ENCODE measurements around the gene GSTM2.

- TF ChIP-seq CTCF (conservative IDR thresholded peaks at IDR 0.05) (no peak), EZH2 (IDR thresholded peaks at IDR 0.05; ENCODE audit: low read depth) (no peak)
Measured at GRCh38 chr1:109652402-109652801, 15.5 kb upstream of the GSTM2 start.
